NCI-H1930 (cell line): ENCODE measurements around the gene DYRK1B.
A peak's percentile ranks its signal among the peaks of the same experiment; 100 is the strongest.
"Not testable (repeated sequence)": the region's sequence is repeated elsewhere in the genome, so short reads cannot be mapped to it uniquely, and the experiment has no call there.

Source experiments
- DNase-seq, 2 experiments: peaks; one replicate each; lab custom pipeline; 2025; lab: John Stamatoyannopoulos, UW

Gene DYRK1B

DNA sequence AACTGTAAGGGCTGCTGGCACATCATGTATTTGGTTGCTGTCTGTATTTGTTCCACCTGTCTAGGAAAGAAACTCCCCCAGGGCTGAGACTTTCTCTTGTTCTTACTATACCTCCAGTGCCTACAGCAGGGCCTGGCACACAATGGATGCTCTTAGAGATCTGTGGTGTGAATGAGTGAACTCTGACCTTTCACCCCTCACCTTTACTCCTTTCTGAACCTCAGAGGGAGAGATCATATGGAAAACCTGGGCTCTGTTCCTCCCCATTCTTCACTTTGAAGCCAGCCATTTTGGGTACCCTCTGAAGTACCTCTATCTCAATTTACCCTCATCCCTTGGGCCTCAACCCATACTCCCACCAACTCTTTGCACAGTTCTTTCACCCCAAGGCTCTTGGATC lies 3.1 kb downstream of the DYRK1B start:
- DNase-seq = no peak

DNA sequence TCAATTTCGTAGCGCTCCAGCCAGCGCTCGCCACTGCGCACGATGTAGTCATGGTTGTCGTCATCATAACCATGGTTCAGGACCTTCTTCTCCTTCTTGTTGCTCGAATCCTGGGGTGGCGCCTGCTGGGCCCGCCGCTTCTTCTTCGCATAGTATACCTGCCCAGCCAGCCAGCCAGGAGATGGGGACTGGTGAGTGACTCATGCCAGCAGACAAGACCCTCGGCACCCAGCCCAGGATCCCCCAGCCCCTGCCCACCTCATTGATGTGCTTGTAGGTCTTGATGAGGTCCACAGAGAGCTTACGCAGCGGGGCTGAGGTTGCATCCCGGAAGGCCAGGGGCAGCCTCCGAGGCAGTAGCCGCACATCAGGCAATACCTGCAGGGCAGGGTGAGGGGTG lies 3.6 kb downstream of the DYRK1B start:
- DNase-seq = no peak

DNA sequence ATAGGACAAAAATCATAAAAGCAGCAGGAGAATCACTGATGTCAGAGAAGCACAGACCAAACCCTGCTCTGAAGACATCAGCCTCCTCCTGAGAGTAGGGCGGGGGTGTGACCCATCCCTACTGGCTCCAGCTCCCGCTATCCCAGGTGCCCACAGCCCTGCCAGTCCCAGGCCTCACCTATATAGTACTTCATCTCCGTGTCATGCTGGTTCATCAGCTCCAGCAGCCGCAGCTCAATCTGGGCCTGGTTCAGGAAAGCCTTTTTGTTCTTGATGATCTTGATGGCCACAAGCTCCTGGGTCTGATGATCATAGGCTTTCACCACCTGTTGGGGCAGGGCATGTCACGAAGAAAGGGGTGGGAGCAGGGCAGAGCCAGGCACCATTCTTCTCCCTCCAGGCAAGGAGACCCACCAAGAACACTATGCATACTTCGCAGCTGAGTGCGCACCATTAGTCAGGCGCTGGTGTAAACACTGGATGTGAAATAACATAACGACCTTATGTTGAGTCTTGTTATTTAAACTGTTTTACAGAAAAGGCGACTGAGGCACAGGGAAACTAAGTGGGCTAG lies 4.2 kb downstream of the DYRK1B start:
- no peak for DNase-seq

DNA sequence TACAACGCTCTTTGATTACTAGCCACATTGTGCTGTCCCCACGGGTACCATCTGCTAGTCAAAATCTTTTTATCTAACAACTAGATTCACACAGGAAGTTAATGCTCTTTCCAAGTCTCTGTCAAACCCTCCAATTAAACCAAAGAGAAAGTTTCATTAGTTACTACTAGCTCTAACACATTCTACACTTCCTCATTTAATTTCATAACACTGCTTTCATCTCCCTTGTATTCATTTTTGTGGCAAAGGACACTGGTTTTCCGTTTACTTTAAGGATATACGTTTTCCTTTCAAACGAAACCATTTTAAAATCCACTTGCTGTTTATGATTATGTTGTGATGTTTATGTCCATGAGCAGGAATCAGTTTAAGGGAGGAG lies 5.3 kb downstream of the DYRK1B start:
- DNase-seq = no peak

DNA sequence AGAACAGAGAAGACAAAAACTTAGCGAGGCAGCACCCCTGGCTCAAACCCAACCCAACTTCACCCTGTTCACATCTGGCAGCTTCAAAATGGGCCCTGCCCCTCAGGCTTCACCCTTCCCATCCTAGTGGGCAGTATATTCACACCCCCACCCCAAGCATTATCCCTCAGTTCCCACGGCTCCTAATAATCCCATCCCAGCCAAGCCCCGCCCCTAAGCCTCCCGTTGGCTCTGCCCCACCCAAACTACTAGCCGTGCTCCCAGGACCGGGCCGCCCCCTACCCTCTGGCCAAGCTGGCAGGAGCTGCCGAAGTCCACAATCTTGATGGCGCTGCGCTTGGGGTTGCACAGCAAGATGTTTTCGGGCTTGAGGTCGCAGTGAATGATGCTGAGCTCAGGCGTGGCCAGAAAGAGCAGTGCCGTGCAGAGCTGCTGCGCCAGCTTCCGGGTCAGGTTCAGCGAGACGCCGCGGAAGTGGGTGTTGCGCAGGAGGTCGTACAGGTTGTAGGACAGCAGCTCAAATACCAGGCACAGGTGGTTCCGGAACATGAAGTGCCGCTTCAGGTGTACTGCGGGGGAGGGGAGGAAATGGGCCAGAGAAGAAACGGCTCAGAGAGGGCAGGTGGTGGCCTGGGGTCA lies 5.8 kb downstream of the DYRK1B start:
- no peak for DNase-seq

DNA sequence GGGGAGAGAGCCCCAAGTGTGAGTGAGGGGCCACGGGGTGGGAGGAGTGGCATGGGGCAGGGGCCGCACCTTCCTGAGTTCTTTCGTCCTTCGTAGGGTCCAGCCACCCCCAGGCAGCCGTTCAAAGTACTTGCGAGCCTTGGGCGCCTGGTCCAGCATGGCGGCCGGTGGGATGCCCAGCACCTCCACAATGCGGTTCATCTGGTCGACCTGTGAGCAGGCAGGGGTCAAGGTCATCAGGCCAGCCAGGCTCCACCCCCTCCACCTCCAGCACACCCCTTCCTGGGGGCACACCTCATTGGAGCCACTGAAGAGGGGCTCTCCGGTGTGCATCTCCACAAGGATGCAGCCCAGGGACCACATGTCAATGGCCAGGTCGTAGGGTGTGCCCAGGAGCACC lies 6.7 kb downstream of the DYRK1B start:
- DNase-seq = no peak

DNA sequence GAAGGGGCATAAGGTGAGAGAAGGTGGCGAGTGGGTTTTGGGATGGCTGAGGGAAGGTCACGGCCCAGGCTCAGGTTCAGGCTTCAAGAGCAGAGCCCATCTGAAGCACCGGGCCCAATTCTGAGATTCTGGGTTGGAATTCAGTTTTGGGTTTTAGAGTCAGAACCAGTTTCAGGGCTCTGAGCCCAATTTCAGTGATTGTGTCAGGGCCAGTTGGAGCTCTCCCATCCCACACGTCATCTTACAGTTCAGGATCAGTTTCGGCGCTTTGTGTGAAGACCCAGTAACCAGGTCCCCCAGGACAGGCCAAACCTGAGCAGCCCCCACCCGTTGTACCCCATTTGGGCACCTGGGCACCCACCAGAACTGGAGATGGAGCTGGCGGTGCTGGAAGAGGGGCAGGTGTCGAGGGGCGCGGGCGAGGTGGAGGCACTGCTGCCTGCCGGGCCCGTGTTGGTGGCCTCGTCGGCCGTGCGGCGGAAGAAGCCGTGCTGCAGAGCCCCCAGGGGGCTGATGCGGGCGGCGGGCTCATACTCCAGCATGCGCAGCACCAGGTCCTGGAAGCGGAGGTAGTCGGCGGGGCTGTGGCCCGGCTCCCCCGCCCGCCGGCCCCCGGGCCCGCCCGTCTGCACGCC lies 7.5 kb downstream of the DYRK1B start:
- no peak for DNase-seq

DNA sequence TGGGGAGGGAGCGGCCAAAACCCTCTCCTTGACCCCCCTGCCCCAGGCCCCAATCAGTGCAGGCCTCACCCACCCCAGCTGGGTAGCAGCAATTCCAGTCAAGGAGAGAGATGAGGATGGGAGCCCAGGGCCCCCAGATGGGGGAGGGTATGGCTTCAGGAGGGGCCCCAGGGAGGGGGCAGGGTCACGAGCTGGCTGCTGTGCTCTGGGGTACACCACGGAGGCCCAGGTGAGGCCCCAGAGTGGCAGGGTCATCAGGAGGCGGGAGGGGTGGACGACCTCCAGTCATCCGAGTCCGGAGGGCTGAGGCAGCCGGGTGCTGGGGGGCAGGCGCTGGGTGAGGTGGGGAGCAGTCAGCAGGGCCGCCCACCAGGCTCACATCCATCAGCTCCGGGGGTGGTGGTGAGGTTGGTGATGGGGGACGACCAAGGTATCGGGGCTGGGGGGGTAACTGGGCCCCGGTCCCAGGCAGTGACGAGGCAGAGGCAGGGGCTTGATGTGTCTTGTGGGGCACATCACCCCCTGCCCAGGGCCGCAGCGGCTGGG lies 8.4 kb downstream of the DYRK1B start:
- DNase-seq = no peak

DNA sequence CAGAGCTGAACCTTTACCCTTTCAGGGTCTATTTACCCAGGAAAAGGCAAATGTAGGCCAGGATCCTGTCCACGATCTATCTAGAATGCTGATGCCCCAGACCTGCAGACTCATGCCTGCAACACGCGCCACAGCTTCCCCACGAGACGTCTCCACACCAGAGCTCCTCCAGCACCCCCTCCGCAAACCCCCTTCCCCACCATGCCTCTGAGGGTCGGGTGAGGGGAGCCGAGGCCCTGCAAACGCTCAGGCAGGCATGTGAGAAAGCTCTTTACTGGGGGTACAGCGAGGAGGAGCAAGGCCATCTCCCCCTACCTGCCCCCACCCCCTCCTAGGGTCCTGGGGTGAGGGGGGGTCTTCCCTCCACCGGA lies 8.9 kb downstream of the DYRK1B start:
- DNase-seq = no peak

DNA sequence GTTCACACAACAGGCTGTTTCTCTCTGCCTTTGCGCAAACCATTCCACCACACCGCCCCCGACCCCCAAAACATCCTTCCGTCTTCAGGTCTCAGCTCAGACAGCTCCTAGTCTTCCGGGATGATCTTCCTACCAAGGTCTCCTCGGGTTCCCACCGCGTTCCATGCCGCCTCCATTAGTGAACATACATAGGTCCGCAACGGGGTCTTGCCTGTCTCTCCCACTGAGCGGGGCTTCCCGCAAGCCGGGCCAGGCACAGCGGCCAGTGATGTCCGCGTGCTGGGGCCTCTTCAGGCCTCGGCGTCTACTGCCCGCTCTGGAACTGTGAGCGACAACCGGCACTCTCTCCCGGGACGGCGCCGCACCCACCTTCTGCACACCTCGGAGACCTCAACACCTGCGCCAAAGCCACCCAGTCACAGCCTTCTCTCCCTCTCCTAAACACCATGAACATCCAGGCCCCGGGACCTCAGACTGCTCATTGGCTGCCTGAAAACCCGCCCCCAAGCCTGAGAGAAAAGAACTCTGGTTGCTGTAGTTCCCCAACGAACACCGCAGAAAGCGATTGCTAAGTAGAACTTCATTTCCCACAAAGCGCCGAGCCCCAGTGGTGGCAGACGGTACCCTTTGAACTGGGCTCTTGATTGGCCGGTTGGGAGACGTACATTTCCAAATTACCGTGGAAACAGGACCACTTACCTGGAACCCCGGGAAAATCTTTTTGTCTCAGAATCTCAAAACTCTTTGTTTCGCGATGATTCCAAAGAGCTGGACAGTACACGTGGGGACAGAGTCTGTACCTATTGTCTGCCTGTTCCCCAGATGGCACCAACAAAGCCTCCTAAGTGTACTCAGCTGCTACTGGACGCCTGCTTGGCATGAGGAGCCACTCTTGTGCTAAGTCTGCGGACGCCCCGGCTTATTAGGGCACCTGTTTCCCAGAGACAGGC lies 9.5 kb downstream of the DYRK1B start:
- peak; percentile 95 to 98 for DNase-seq

DNA sequence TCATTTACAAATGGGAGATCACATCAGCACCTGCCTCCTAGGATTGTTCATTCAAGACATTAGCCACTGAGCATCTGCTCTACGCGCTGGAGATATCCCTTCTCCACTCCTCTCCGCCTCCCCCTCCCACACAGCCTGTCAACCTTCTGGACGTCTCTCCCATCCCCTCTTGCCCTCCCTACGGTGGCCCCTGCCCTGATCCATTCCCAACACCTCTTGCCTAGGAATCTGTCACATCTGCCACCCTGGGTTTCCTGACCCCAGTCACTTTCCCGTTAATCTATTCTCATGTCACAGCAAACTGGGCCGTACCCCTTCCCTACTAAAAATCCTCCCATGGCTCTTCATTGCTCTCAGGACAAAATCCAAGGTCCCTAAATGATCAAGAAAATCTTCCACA lies 10.3 kb downstream of the DYRK1B start:
- DNase-seq = no peak

DNA sequence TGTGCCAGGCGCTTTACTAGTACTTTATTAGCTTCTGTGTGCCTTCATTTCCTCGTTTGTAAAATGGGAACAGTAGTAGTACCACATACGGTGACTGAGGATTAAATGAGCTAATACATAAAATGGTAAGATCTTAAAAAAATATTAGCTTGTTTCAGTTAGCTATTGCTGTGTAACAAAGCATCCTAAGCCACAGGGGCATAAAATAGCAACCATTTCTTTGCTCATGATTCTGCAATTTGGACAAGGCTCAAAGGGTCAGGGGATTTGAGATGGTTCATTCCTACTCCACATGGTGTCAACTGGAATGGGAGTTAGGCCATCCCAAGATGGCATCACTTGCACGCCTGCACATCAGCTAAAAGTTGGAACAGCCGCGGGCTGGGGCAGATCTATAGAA lies 13.3 kb downstream of the DYRK1B start:
- DNase-seq = no peak

DNA sequence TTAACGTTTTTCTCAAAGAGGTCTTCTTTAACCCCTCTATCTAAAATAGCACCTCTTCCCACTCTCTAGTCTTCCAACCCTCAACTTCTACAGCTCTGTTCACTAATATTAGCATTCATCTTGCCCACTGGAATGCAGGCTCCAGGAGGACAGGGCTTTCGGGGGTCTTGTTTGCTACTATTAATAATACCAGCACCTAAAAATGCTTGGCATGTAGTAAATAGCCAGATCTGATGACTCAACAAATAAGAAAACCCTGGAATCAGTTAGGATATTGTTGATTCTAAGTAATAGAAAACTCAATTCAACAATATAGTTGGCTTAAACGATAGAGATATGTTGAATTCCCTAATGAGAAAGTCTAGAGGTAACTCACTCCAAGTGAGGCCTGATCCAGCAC lies 14.2 kb downstream of the DYRK1B start:
- no peak for DNase-seq

DNA sequence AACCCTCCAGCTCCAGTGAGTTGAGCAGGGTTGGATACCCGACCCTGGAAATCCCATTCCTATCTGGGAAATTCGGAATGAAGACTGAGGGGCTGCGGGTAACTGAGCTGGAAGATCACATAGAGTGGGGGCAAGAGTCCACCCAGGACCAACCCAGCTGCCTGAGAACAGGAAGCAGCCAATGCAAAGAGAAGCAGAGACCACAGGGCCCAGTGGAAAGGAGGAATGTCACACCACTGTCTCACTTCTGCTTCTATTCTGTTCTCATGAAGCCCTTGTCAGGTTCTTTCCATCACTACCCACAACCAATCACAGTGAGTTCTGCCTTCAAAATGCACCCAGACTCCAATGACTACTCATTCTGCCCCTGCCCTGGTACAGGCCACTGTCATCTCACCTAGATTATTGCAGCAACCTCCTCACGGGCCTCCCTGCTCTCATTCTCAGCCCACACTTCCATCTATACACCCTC lies 15.3 kb downstream of the DYRK1B start:
- DNase-seq = no peak

DNA sequence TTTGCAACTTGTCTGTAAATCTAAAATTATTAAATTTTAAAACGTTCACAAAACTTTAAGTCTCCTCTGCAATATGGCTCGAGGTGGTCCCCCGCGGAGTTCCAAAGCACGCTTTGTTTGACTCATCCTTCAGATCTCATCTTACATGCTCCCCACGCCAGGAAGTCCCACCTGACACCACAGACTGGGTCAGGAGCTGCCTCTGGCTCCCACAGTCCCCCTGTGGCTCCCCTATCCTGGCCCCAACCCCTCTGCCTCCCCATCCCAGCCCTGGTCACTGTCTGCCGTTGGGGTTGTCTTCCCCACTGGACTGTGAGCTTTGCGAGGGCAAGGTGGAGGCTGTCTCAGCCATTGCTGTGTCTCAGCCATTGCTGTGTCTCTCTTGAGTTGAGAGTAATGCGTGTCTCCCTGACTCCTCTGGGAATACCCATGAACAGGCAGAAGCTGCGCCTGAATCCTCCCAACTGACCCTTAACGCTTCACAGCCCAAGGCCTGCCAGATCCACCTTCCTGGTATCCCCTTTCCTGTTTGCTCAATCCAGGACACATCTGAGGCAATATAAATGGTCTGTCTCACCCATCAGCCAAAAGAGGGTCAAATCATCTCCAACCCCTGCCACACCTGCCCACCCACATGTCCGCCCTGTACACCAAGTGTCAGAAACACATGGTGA lies 15.9 kb downstream of the DYRK1B start:
- no peak for DNase-seq

DNA sequence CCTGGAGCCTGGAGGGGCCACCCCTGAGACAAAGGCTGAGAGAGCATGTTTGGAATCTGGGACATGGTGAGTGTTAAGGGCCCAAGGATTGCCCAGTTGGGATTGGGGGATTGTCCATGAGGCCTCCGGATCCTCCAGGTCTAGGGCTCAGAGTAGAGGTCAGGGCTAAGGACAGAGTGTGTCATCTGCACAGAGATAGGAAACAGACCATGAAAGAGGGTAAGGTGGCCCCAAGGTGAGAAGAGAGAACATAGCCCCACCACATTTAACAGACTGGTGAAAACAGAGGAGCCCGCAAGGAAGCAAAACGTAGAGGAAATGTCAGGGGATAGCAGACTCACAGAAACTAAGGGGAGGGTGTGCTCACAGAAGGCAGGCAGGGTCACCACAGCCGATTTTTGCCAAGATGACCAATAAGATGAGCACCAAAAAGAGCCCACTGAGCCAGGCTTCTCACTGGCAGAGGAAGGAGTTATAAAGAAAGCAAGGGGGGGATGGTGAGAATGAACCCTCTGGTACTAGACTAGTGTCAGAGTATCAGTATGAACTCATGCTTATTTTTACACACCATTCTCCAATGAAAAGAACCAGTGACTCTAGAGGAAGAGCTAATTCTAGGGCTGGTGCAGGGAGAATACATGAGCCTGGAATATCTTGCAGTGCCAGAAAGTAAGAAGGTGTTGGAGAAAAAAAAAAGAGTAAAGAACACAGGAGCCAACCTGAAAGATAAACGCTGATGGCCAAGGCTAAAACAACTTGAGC lies 17.5 kb downstream of the DYRK1B start:
- DNase-seq = no peak

DNA sequence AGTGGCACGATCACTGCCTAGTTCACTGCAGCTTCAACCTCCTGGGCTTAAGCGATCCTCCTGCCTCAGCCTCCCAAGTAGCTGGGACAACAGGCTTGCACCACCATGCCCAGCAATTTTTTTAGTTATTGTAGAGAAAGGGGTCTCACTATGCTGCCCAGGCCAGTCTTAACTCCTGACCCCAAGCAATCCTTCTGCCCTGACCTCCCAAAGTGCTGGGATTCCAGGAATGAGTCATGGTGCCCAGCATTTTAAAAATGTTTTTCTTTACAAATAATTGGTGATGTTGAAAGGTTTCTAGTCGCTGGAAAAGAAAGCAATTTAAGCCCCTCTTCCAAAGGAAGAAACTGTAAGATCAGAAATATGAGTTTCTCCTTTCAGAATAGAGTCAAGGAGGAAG lies 19.4 kb downstream of the DYRK1B start:
- DNase-seq = no peak

DNA sequence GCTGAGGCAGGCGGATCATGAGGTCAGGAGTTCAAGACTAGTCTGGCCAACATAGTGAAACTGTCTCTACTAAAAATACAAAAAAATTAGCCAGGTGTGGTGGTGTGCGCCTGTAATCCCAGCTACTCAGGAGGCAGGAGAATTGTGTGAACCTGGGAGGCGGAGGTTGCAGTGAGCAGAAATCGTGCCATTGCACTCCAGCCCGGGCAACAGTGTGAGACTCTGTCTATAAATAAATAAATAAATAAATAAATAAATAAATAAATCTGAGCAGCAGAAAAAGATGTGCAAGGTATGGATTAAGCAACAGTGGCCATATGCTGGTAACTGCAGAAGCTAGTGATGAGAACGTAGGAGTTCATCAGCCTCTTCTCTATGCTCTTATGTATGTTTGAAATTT lies 19.9 kb downstream of the DYRK1B start:
- DNase-seq = not testable (repeated sequence)

DNA sequence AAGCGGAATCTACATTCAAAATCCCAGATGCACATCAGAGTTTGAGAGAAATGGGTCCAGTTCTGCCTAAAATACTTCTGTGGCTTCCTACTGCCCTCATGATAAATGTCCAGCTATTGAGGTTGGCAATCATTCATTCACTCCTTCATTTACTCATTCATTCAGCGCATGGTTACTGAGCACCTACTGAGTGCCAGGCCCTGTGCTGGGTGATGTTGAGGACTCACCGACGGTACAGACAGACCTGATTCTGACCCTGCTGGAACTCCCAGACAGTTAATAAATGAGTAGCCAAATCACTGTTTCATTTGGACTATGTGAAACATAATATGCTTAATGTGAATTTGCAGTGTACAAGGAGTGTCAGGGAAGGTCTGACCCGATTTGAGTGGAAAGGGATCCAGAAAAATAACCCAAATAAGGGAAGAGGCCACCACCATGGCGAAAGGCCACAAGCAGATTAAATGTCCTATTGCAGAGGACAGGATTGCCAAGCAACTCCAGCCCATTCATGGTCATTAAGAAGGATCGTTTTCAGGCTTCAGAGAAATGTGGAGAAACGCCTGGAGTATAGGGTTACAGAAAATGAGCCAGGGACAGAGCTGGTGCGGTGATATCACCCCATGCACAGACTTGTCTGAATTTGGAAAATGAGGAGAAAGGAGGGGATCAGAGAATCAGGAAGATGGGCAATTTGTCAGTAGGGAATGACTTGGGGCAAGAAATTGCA lies 20.5 kb downstream of the DYRK1B start:
- no peak for DNase-seq

DNA sequence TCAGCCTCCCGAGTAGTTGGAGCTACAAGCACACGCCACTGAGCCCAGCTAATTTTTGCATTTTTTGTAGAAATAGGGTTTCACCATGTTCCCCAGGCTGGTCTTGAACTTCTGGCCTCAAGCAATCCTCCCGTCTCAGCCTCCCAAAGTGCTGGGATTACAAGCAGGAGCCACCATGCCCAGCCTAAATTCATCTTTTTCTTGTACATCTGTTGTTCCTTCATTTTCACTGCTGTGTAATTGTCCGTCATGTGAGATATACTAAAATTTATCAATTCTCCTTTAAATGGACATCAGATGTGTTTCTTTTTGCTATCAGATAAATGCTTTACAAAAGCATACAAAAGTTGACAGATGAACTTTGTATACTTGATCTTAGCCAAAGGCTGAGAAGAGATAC lies 22.9 kb downstream of the DYRK1B start:
- DNase-seq = no peak
